HG02981 (cell line): Measurements from ENCODE around the gene SHOX.

Source experiments
- ATAC-seq: cut with Tn5 transposase; IDR thresholded peaks from one replicate; pipeline ENCODE4 v1.9.1; 2021; ENCODE audit warnings: mild to moderate bottlenecking, moderate library complexity; ENCODE audit not compliant: unreplicated experiment

Gene SHOX

GRCh38 chrX:663841-664240 is 33.2 kb downstream of the SHOX start:
- no peak for ATAC-seq

GRCh38 chrX:666762-667720 is 36.5 kb downstream of the SHOX start:
- no peak for ATAC-seq

GRCh38 chrX:670645-671044 is 40.1 kb downstream of the SHOX start:
- ATAC-seq, result no peak

GRCh38 chrX:672931-673330 is 42.3 kb downstream of the SHOX start:
- ATAC-seq, result no peak

- no peak for ATAC-seq
Measured at GRCh38 chrX:675279-675954, 44.8 kb downstream of the SHOX start.

GRCh38 chrX:675955-676295 is 45.3 kb downstream of the SHOX start:
- ATAC-seq, result no peak

GRCh38 chrX:677376-677775 is 46.8 kb downstream of the SHOX start:
- ATAC-seq, result no peak

GRCh38 chrX:679291-679979 is 48.8 kb downstream of the SHOX start:
- no peak for ATAC-seq

GRCh38 chrX:680062-680461 is 49.5 kb downstream of the SHOX start:
- no peak for ATAC-seq

- ATAC-seq, result no peak
Measured at GRCh38 chrX:681989-682388, 51.4 kb downstream of the SHOX start.

- ATAC-seq, result no peak
Measured at GRCh38 chrX:682892-683291, 52.3 kb downstream of the SHOX start.

- ATAC-seq, result no peak
Measured at GRCh38 chrX:683576-683975, 53.0 kb downstream of the SHOX start.

- ATAC-seq, result no peak
Measured at GRCh38 chrX:685120-686032, 54.8 kb downstream of the SHOX start.

- ATAC-seq, result no peak
Measured at GRCh38 chrX:689983-690382, 59.4 kb downstream of the SHOX start.

- ATAC-seq, result no peak
Measured at GRCh38 chrX:694800-695199, 64.2 kb downstream of the SHOX start.

GRCh38 chrX:698206-698605 is 67.6 kb downstream of the SHOX start:
- no peak for ATAC-seq

GRCh38 chrX:700936-701335 is 70.3 kb downstream of the SHOX start:
- ATAC-seq, result no peak

- no peak for ATAC-seq
Measured at GRCh38 chrX:701673-702072, 71.1 kb downstream of the SHOX start.

- no peak for ATAC-seq
Measured at GRCh38 chrX:703466-703865, 72.9 kb downstream of the SHOX start.

GRCh38 chrX:703866-704265 is 73.3 kb downstream of the SHOX start:
- ATAC-seq, result no peak
